Cortex of kidney (tissue), 1 donor: ENCODE data around the gene DICER1.

Experiments used
- DNase-seq: peaks from one replicate; lab custom pipeline; 2025; lab: John Stamatoyannopoulos, UW

DICER1 gene

GRCh38 chr14:95039259-95039992 is 117.9 kb downstream of the DICER1 start:
- DNase-seq: no peak

GRCh38 chr14:95038521-95039250 is 118.6 kb downstream of the DICER1 start:
- no peak for DNase-seq

- no peak for DNase-seq
These were observed 120.1 kb downstream of the DICER1 start for GRCh38 chr14:95037273-95037672.
